NCI-H82 treated with DMSO at 0.1 percent for 48 hours (cell line): ENCODE measurements around the gene IRGQ.
"Not testable (repeated sequence)": the region's sequence is repeated elsewhere in the genome, so short reads cannot be mapped to it uniquely, and the experiment has no call there.

Experiments used
- DNase-seq: peaks from one replicate; lab custom pipeline; 2025; ENCODE audit not compliant: unreplicated experiment; lab: John Stamatoyannopoulos, UW

IRGQ gene

DNA sequence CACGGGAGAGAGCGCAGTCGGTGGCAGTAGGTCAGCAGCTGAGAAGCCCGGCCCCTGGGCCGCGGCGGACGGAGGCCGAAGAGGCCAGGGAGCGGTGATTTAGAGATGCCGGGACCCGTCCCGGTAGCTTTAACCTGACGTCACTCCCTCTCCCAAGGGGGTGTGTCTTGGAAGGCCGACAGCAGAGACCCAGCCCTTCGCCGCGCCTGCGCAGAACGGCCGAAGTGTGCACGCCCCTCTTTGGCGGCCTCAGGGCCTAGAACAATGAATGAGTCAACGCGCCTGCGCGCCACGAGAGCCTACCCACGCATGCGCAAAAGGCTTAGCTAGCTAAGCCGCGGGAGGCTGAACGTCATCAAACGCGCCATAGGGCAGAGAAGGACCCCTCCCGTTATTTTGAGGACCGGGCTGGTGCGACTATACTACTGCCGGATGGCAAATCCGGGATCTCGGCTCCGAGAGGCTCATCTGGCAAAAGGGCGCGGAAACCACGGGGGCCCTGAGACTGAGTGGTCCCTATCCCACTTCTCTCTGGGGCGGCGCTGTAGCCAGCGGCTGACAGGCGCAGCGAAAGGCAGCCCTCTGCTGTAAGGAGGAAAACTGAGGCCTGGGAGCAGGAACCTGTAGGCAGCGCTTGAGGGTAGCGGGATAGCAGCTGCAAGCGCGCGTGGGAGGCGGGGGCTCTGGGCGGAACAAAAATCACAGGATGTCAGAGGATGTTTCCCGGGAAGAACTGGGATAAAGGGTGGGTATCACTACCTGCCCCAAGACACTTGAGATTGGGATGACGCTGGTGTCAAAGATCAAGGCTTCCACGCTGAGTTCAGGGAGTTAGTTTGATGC lies at the start of gene IRGQ, which contains the start of gene ZNF576:
Gene IRGQ (minus strand): TSS at position 136 of the 843 bp plus-strand sequence. CDS start 796 bp downstream, outside the sequence.
Gene ZNF576 (plus strand): TSS at position 597 of the 843 bp plus-strand sequence. CDS start 514 bp downstream, outside the sequence.
- peak; percentile 99 for DNase-seq

DNA sequence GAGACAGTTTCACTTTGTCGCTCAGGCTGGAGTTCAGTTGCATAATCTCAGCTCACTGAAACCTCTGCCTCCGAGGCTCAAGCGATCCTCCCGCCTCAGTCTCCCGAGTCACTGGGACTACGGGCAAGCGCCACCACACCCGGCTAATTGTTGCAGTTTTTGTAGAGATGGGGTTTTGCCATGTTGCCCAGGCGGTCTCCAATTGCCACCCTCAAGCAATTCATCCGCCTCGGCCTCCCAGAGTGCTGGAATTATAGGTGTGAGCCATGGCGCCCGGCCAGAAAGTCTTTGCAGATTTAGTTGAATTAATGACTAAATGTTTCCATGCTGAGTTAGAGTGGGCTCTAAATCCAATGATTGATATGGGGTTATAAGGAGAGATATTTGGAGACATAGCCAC lies 48.2 kb upstream of the IRGQ start:
- no peak for DNase-seq

GRCh38 chr19:43643326-43643725 lies 47.4 kb upstream of the IRGQ start:
- DNase-seq = no peak

- no peak for DNase-seq
These were observed 46.6 kb upstream of the IRGQ start for GRCh38 chr19:43642531-43642930.

GRCh38 chr19:43641333-43641732 lies 45.4 kb upstream of the IRGQ start:
- no peak for DNase-seq

DNA sequence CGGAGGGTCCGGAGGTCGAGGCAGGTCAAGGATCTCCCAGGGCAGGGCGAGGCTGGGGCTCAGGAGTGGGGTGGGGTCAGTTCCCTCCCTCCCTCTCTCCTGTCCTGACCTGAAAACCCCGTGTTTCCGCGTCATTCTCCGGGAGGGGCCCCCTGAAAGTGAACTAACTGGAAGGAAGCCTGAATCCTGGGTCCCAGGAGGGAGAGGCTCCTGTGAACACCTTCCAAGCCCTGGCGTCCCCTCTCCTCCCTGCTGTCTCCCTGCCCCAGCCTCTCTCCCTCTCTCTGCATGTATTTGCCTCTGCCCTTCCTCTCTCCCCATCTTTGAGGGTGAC lies 44.5 kb upstream of the IRGQ start:
- DNase-seq = no peak

DNA sequence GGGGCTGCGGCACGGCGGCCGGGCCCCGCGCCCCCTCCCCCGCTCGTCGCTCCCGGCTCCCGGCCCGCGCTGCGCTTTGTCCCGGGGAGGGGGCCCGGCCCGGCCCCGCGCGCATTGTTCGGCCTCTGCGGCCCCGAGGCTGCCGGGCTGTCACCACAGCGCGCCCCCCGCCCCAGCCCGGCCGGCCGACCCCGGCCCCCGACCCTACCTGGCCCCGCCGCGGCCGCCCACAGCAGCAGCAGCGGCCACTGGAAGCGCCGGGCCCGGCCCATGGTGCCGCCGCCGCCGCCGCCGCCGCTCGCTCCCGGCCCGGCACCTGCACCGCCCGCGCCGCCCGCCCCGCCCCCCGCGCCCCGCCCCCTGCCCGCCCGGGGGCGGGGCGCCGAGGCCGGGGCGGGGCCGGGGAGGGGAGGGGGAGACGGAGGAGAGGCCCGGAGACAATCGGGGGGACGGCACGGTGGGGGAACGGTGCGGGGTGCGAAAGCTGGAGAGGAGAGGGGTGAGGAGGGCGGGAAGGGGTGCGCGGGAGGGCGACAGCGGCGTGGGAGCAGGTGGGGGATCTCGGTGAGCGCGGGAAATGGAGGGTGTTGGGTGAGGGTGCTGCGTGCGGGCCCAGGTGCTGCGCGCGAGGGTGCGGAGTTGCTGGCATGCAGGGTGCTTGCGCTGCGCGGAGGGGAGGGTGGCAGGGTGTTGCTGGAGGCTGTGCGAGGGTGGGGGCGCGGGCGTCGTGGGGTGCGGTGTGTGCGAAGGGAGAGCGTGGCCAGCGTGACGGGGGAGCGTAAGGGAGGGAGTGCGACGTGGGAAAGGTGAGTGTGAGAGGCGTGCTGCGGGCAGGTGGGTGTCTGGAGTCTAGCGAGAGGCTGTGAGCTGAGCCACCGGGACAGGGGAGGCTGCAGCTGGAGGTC lies 43.8 kb upstream of the IRGQ start, which contains the start of gene CADM4:
Gene CADM4 (minus strand): TSS at position 332 of the 905 bp plus-strand sequence. CDS start 60 bp downstream, at position 272.
- DNase-seq = no peak

DNA sequence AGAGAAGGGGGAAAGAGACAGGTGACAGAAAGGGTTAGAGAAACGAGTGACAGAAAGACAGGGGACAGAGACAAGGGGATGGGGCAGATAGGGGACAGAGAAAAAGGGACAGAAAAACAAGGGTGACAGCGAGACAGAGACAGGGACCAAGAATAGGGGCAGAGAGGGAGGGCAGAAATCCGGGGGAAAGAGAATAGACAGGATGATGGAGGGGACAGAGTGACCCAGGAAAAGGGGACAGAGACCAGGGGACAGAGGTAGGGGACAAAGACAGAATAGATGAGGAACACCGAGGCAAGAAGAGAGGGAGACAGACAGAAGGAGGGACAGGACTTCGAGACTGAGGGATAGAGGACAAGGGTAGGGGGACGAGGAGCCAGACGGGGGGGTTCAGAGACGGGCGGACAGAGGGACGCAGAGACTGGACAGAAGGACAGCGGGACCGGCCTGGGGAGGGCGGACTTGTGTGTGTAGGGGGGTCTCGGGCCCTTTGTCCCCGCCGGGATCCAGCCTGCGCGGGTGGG lies 43.1 kb upstream of the IRGQ start:
- no peak for DNase-seq

DNA sequence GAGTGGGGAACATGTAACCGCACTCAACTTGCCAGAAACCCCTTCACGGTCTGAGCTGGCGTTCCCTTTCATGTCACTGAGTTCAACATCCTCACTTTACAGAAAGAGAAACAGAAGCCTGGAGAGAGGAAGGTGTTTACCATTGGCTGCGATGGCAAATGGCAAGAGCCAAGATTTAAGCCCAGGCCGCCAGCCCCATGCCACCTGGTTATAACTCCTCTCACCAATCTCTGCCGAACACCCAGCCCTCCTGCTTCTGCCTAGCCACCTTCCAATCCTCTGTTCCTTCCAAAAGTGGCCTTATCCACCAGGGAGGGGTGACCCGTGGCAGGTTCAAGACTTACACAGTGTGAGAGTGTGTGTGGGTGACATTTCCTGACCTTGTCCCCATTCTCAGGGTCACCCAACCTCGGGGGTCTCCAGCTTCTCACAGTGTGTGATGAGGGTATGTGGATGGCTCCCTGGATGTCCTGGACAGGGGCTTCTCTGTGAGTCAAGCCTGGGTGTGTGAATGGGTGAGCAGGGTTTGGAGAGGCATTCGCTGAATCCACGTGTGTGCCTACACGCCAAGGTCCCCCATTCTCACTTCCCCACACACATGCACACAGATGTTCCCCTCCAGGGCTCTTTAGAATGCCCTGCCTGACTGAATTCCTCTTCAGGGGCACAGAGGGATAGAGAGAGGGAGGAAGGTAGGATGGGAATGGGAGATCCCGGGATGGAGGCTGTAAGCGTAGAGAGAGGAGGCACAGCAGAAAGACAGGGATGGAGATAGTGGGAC lies 42.5 kb upstream of the IRGQ start:
- DNase-seq = no peak

DNA sequence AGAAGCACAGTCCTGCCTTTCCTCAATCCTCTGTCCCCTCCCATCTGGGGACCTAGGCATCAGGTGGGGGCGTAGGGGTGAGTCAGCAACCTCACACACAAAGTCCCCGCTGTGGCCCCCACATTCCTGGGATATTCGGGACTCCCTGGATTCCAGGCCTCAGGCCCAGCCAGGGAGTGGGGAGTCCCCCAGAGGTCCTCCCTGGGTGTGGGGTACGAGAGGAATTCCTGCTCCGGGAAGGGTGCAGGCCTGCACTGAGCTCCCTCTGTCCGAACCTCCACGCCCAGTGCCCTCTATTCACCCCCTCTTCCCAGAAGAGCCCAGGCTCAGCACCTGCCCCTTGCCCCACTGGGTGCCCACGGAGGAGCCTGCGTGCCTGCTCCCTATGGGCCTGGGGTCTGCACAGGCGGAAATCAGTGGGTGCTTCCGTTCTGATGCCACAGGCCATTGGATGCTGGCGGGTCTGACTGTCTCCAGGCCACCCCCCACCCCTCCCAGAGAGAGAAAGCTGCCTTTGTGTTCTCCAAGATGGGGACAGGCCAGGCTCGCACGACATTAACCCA lies 40.3 kb upstream of the IRGQ start:
- no peak for DNase-seq

- not testable (repeated sequence) for DNase-seq
These were observed 39.6 kb upstream of the IRGQ start for GRCh38 chr19:43635561-43635940.

DNA sequence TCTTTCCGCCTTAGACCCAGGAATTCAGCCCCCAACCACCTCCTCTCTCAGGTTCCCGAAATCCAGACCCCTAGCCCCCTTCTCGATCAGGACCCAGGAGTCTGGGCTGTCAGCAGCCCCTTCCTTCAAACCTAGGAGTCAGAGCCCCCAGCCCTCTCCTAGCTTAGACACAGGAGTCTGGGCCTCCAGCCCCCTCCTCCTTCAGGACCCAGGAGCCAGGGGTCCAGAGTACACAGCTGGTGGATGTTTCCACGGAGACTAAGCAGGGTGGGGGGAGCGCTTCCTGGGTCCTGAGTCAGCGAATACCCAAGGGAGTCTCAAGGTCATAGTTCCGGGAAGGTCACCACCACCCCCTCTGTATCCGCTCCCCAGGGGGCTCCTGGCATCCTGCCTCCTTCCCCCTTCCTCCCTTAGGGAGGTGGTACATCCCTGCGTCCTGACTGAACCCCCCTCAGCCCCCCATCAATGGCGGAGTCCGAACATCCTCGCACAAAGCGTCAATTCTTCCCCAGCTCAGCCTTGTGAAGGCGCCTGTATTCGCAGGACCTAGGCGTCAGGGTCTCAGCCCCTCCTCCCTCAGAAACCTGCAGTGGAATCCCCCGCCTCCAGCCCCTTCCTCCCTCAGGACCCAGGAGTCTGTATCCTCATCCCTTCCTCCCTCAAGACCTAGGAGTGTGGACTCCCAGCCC lies 39.1 kb upstream of the IRGQ start:
- no peak for DNase-seq

- no peak for DNase-seq
These were observed 38.6 kb upstream of the IRGQ start for GRCh38 chr19:43634506-43634871.

DNA sequence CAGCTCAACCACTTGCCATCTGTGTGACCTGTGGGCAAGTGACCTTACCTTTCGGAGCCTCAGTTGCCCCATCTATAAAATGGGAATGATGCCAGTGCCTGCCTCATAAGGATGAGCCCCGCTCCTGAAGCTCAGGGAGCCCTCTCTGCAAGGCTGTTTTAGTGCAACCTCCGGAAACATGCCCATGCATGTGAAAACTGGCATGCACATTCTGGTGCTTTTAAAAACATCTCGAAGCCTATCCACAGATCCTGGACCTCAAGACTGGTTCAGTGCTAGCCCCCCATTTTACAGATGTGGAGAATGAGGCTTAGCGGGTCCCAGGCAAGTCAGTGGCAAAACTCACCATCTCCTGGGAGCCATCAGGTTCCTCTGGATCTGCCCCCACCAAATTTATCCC lies 38.1 kb upstream of the IRGQ start:
- DNase-seq = no peak

GRCh38 chr19:43633520-43633919 lies 37.6 kb upstream of the IRGQ start:
- no peak for DNase-seq

- no peak for DNase-seq
These were observed 35.6 kb upstream of the IRGQ start for GRCh38 chr19:43631491-43631890.

DNA sequence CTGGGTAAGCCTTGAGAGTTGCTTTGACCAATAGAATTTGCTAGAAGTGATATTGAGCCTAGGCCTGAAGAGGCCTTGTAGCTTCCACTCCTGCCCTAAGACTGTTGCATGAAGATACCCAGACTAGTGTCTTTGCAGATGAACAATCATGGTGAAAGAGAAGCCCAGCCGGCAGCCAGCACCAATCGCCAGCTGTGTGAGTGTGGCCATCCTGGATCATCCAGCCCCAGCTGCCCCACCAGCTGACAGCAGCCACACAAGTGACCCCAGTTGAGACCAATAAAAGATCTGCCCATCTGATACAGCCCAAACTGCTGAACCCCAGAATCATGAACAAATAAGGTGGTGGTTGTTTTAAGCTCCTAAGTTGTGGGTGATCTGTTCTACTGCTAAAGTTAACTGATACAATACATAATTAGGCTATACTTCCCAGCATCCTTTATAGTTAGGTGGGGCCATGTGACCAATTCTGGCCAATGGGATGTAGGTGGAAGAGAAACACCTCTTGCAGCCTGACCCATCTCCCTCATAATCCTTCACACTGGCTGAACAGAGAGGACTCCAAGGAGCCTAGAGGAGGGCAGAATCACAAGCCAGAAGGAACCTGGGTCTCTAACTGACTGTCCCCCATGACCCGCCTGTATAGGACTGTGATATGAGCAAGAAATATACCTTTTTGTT lies 32.9 kb upstream of the IRGQ start:
- no peak for DNase-seq

GRCh38 chr19:43626838-43627237 lies 30.9 kb upstream of the IRGQ start:
- no peak for DNase-seq

DNA sequence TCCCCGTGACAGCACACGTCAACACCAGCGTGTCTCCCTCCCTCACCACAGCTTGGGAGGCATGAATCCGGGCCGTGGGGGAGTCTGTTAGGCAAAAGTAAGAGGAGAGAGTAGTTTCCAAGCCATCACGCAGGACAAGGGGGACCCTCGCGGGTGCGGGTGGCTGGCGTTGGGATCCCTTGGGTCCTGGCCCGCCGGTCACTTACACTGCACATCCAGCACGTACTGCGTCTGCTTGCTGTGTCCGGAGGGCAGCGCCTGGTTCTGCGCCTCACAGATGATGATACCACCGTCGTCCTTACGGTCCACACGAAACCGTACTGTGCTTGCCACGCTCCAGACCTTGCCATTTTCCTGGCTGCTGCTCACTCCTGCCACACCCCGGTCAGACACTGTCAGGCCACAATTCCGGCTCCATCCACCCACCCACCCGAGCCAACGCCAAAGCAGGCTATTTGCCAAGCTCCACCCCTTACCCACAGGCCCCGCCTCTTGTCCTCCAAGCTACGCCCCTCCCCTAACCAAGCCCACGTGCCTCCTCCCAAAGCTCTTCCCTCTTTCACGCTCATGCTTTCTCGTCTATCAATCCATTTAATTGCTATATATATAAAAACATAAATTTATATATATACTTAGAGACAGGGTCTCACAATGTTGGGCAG lies 30.1 kb upstream of the IRGQ start:
- no peak for DNase-seq
